Stimulated activated CD8-positive, alpha-beta memory T cell treated with anti-CD3 and anti-CD28 coated beads, Interleukin-7, amount 100 ng/mL, for 4 hours (primary cell): ENCODE results near the gene RUNX3.

Experiments
- DNase-seq, 2 donors: peaks; one replicate each; pipeline ENCODE4 v3.0.0-alpha.2; 2020; ENCODE audit warnings: low read depth in 2 of 2

RUNX3 gene

DNA sequence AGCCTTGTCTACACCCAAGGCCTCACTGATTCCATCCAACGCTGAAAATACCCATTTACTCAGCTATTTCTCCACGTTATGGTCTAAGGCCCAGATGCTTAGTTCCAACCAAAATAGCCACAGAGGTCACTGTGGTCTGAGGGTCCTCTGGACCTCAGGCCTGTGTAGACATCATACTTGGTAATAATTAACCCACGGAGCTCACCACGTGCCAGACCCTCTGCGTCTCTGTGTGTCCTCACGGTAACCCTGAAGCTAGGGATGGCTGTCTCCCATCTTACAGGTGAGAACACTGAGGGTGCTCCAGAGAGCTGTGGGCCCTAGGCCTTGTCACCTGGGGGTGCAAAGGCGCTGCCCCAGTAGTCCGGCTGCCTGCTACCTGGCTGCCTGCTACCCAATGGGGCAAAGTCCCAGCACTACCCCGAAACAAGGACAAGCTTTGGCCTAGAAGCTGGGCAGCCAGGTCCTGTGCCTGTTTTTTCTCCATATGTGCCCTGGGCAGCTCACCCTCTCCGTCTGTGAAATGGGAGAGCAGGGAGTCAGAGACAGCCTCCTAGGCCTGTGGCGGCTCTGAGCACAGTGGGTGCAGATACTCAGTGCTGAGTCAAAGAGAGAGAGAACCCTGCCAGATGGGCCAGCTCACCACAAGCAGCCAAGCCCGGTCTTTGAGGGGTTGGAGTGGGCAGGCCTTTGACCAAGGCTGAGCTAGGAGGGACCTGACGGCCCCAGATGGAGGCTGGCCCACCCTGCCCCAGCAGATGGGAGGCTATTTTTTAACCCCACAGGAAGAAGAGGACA lies 17.0 kb upstream of the RUNX3 start:
- DNase-seq = no peak

DNA sequence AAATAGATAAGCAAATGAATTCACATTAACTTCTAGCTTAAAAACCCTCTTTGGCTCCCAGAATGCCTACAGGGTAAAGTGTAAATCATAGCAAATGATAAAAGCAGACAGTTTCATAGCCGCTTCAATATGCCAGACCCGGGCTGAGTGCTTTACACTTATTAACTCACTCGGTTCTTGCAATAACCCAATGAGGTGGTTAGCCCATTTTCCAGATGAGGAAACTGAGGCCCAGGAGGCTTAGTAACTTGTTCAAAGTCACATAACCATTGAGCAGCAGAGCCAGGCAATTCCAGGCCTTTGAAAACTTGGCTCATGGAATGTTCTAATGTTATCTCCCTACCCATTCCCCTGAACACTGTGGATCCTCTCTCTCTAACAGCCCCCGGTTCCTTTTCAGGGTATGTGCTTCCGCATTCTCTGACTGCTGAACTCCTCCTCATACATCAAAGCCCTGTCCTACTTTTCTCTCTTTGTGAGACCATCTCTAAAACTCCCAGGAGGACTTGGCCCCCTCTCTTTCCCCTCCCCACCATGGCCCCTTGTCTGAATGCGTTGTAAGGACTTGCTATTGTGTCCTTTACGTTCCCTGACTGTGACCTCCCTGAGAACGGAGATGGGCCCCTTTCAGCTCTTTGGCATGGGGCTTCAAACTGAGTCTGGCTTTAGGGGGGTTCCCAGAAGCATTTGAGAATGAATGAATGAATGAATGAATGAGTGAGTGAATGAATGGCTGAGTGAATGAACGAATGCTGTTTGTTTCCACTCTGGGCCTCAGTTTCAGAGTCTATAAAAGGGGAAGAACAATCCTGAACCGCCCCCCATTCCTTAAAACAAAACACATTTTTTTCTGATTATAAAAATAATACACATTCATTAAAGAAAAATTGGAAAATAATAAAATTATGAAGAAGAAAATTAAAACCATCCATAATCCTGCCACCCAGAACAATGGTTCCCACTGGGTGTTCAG lies 15.6 kb upstream of the RUNX3 start:
- DNase-seq = no peak

DNA sequence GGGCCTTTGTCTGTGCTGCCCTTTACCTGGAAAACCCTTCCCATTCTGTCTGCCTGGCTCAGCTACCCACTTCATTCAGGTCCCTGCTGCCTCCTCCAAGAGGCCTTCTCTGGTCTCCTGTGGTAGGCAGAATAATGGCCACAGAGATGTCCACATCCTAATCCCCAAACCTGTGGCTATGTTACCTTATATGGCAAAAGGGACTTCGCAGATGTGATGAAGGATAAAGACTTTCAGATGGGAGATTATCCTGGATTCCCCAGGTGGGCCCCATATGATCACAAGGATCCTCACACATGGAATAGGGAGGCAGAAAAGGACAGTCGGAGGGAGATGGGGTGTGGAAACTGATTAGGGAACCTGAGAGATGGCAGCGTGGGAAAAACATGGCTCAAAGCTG lies 14.2 kb upstream of the RUNX3 start:
- DNase-seq = no peak

DNA sequence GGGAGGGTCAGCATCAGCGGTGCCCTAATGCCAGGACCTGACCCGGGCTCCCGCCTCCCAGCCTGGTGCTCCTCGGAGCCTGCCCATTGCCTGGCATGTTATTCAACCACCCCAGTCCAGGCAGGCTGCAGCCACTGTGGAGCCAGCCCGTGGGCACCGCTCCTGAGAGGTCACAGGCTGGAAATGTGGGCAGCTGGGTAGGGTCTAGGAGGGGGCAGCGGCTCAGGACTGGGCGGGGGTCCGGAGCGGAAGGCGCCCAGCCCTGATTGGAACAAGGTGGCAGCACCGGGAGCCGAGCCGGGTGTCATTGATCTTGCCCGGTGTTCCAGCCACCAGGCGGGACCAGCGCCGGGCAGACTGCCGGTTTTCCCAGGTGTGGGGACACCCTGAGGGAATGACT lies 12.7 kb upstream of the RUNX3 start:
- DNase-seq = no peak

DNA sequence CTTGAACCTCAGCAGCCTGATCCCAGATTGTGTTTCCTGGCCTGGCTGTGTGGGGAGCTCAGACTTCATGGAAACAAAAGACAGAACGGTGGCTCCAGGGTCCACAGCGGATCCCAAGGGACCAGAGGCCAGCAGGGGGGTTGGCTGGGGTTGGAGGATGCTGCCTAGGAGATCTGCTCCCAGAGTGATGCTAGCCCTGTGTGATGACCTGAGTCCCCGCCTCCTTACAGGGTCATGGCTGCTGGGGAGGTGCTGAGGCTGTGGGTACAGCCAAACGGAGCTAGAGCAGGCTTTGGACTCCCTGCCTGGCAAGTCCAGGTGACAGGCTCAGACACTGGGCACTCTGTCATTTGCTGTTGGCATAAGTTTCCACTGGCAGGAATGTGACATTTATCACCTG lies 11.5 kb upstream of the RUNX3 start:
- no peak for DNase-seq

DNA sequence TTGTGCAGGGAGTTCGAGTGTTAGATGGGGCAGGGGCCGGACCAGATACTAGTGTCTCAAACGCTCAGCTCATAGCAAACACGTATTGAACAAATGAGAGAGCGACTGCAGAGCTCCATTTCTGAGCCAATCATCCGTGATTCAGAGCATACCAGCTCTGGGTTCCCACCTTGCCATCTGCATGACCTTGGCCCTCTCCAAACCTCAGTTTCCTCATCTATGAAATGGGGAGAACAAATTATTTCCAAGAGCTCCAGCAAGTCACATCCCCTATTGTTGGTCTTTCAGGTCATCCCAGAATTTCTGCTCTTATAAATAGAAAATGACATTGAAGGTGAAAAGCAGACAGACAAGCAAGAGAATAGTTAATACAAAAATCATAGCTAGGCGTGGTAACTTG lies 10.2 kb upstream of the RUNX3 start:
- no peak for DNase-seq

DNA sequence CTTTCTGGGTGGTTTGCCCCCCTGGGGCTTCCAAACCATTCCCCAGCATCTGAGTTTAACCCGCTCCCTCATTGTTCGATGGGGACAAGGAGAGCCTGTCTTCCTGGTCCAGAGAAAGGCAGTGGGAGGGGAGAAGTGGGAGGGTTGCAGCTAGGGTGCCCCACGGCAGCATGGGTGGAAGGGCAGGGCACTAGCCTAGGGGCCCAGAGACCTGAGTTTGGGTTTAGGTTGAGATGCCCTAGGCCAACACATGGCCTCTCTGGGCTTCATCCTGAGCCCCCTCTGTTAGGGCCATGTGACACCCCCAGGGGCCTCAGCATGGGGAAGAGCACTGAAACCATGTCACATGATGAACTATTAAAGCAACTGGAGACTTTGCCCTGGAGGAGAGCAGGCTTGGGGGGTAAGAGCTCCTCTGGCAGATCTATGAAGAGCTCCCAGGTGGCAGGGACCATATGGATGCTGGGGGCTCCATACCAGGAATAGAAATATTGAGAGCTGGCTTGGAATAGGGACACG lies 9.7 kb upstream of the RUNX3 start:
- no peak for DNase-seq

DNA sequence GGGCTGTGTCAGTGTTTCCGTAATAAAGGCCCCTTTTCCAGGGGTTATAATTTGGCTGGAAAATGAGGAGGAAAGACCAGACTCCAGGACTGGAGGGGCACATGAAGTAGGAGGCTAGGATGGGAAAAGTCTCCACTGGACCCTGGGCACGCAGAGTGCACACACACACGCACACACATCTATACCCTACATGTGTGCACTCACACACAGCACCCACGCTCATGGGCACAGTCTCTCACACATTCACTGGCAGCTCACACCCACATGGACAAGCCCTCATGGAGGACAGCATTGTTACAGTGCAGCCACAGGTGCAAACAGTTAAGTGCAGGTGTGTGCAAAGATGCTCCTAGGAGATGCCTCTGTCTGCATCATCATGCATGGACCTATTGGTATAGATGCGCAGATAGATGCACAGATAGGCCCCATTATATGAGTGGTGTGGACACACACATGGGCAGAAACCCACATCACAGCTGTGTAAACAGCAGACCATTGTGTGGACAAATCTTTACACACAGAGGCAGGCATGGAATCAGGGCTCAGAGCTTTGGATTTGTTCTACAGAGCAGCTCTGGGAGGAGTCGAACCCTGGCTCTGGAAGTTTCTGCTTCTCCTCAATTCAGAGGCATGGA lies 9.1 kb upstream of the RUNX3 start:
- DNase-seq = no peak

DNA sequence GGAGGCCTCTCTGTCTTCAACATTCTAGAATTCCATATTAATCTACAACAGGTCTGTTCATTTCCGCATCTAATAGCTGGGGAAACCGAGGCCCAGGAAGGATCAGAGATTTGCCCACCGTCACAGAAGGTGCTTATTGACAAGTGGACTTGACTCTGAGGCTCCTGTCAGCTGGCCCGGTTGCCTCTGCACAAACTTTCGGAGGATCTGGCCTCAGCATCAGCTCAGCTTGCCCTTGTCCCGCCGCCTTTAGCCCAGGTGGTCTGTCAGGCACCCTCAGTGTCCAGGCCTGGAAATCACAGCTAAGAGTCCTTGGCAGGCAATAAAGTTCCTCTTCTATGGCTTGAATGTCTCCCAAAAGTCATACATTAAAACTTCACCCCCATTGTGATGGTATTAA lies 8.2 kb upstream of the RUNX3 start:
- no peak for DNase-seq

DNA sequence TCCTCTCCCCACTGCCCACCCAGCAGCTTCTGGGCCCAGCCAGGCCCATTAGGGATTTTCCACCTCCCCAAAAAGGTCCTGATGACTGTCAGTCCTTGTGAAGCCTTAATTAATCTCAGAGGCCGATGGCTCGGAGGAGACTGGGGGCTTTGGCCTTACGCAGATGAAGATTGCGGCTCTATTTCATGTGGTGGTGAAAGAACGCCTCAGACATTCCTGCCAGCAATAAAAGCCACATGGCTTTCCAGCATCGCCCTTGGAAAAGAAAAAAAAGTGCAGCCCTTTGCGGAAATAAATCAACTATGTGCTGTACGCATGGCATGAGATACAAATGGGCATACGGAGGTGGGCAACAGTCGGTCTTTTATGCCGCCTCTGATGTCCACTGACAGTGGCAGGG lies 6.6 kb upstream of the RUNX3 start:
- no peak for DNase-seq

DNA sequence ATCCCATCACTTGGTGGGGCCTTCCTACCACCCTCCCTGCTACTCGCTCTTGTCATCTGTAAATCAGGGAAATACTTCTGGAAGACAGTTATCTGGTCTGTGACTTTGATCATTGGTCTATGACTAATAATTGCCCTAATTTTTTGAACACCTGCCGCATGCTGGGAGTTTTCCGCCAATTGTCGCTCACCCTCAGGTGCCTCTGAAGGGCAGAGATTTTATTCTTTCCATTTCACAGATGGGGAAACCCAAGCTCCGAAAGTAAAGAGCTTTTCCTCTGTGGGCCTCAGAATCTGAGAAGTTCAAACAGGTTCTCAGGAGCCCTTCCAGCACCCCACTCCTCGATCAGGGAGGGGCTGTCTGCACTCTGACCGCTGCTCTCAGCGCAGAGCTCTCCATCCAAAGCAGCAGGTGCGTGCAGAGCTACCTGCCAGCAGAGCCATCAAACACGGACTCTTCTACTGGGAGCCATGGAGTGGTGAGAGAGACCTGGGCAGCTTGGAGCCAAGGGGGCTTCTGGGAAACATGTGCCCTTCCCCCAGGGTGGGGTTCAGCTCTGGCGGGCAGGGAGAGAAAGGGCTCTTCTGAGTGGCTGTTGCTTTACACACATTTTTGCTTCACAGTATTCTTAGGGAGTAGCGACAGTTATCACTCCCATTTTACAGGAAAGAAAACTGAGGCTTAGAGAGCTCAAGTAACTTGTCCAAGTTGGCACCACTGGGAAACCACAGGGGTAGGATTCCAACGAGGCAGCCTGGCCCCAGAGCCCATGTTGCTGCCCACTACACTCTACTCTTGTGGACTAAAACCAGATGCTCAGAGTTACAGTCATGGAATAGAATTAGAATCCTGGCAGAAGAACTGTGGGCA lies 5.8 kb upstream of the RUNX3 start:
- no peak for DNase-seq

DNA sequence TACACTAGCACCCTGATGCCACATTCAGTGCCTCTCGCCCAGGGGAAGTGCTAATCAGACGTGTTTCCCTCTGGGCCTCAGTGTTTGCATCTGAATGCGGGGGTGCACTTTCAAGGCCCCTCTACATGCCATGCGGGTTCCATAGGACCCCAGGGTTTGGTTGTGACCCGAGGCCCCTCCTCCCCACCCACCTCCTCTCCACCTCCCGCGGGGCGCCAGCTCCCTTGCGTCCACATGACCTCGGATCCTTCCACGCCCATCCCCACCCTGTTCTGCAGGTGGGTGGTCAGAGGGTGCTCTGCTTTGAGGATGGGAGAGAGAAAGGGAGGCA lies 5.1 kb upstream of the RUNX3 start:
- no peak for DNase-seq

DNA sequence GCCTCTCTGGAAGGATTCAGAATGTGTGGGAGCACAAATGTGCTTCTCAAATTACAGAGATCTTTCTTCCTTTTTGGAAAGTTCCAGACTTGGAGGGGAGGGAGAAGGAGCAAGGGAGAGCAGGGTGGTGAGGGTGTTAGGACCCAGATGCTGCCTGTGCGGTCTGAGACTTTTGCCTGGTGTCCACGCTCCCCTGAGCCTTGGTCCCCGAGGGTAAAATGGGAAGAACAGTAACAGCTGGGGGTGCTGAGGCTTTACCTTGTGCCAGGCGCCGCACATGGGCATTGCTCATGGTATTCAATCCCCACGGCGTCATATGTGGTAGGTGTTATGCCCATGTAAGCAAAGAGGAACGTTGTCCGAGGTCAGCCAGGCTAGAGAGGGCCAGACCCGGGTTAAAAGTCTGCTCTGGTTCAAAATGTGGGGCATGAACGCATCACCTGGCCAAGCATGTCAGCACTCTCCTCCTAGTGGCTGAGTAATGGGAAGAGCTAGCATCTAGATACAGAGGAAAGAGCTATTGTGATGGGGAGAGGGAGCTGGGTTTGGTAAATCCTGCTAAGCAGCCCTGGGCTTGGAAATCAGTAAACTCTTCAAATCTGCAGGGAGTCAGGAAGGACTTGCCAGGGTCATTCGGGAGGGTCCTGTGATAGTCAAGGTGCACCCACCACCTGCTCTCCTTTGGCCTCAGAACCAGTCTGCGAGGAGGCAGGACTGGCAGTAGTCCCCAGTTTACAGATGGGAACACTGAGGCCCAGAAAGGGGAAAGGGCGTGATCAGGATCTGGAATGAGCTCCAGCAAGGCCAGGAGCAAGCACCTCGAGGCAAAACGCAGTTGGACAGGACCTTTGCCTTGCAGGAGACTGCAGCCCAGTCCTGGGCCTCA lies 4.5 kb upstream of the RUNX3 start:
- no peak for DNase-seq

DNA sequence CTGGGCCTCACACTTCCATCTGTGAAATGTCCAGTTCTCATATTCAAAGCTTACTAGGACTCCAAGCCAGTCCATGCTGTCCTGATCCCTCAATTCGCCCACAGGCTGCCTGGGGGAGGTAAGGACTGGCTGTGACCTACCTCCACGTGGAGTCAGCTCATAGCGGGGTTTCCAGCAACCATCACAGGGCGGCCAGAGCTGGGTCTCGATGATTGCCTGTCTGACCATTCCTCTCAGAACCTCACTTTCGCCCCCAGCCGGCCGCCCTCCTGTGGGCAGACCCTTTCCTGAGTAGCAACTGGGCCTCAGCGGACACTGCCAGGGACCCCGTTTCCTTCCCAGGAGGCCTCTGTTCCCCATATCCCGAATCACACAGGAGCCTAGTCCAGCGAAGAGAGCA lies 3.4 kb upstream of the RUNX3 start:
- no peak for DNase-seq

DNA sequence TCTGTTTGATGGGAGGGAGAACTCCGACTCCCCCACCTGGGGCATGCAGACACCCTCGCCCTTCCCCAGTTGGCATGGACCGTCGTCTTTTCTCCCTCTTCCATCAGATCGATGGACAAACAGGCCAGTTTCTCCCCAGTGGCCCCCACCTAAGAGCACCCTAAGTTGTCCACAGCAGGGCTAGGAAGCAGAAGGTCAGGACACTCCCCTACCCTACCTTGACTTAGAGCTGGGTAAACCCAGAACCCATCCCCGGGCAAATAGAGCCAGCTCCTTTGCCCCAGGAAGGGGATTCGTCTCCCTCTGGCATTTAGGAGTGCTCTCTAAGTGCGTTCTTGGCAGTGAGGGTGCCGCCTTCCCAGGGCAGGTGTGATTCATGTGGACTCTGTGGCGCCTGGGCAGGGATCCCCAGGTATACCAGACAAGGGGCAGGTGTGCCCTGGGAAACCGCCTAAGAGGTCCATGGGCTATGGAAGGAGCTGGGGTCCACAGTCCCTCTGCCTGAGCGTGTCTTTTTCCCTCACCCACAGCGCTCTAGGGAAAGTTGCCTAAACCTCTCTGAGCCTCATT lies 2.7 kb upstream of the RUNX3 start:
- DNase-seq = no peak

DNA sequence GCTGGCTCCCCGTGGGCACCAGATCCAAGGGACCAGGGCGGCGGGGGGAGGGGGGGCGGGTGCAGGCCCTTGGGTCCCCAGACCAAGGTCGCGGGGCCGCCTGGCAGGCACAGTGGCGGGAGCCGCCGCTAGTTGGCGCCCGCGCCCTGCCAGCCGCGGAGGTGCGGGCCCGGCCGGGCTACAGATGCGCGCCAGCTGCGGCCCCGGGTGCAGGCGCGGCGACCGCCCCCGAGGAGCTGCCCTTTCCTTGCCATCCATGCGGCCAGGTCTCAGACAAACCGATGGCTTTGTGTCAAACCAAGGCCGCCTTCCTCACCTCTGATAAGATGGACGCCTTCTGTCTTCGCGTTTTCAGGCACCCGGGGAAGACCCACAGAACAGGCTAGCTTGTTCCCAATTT lies 2.2 kb upstream of the RUNX3 start:
- no peak for DNase-seq

DNA sequence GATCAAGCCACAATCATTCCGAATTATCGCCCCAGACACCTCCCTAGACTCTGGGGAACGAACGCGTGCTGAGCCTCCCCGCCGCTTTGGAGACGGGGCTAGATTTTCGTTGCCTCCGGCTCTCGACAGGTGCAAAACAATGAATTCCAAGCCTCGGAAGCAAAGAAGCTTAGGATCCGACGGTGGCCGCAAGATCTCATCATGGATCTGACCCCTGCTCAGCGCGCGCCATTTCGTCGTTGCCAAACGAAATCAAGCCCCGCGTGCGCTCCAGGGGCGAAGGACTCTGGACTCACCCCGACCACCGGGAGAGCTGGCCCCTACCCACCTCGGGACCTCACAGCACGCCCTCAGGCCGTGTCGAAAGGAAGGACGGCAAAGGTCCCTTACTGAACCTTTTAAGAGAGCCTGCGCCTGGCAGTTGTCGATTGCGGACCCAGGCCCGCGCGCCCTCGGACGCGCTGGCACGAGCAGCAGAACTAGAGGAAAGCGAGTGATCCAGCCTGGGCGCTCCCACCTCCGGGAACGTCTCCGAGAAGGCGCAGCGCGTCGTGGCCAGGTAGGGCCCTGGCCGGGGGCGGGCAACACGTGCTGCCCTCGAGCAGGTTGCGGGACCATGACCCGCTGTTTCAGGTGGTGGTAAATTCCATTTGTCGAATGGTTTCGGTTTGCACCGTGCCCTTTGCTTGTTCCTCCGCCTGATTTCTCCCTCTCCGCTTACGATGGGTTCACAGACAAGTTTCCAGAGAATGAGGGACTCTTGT lies 1.6 kb upstream of the RUNX3 start:
- DNase-seq = no peak

DNA sequence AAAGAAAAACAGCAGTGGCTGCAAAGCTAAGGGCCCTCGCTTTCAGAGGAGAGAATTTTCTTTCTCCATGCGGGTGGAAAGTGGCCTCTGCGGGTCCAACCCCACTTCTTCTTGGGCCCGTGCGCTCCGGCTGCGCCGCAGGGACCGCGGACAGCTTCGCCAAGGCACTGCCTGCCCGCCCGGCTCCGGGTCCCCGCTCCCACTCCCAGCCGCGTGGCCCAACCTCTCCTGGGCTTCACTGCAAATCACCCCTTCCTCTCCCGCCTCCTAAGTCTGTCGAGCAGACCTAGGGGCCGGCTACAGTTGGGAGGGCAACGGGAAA lies 1.0 kb upstream of the RUNX3 start:
- DNase-seq = no peak
